Spleen (tissue), 11 donors: ENCODE measurements around the gene TAF11L5. TPM values are rescaled to one million over a fixed set of nuclear protein-coding genes. Genes with fewer than 3 reads are reported as not detected.
"Not testable (repeated sequence)": the region's sequence is repeated elsewhere in the genome, so short reads cannot be mapped to it uniquely, and the experiment has no call there.

Experiments
- DNase-seq: peaks from one replicate; pipeline ENCODE4 v3.0.0-alpha.2; 2020
- H3K27ac ChIP-seq, 8 donors: fragments of 200-600 bp; sonication (generic) in 7 of 8; 1 replicate in 4 of 8; 2 replicates in 4 of 8; pipeline versions ENCODE4 v1.5.0 to v1.8.0; 2016 to 2021; ENCODE audit warnings: inconsistent platforms in 4 of 8, mild to moderate bottlenecking in 4 of 8, moderate library complexity in 1 of 8
- H3K27me3 ChIP-seq, 7 donors: fragments of 200-600 bp; sonication (generic) in 6 of 7; replicated peaks in 1 of 7; 1 replicate in 4 of 7; 2 replicates in 3 of 7; pipeline versions ENCODE4 v1.5.0 to v1.8.0; 2016 to 2021; ENCODE audit warnings: inconsistent platforms in 3 of 7, mild to moderate bottlenecking in 1 of 7
- H3K36me3 ChIP-seq, 6 donors: fragments of 200-600 bp; sonication (generic) in 5 of 6; 1 replicate in 4 of 6; 2 replicates in 2 of 6; pipeline versions ENCODE4 v1.5.0 to v1.8.0; 2016 to 2021; ENCODE audit warnings: inconsistent platforms in 2 of 6
- H3K4me1 ChIP-seq, 6 donors: fragments of 200-600 bp; sonication (generic) in 5 of 6; 1 replicate in 3 of 6; 2 replicates in 3 of 6; pipeline versions ENCODE4 v1.5.0 to v1.8.0; 2016 to 2021; ENCODE audit warnings: inconsistent platforms in 3 of 6
- H3K4me3 ChIP-seq, 8 donors: fragments of 200-600 bp; sonication (generic) in 7 of 8; 1 replicate in 4 of 8; 2 replicates in 4 of 8; pipeline versions ENCODE4 v1.5.0 to v1.8.0; 2016 to 2021; ENCODE audit warnings: inconsistent platforms in 4 of 8, mild to moderate bottlenecking in 4 of 8, moderate library complexity in 2 of 8
- H3K9me3 ChIP-seq, 8 donors: fragments of 200-600 bp; sonication (generic) in 7 of 8; 1 replicate in 4 of 8; 2 replicates in 4 of 8; pipeline versions ENCODE4 v1.5.0 to v1.8.0; 2016 to 2021; ENCODE audit warnings: inconsistent platforms in 4 of 8
- POLR2A ChIP-seq, 3 donors: fragments of 450-650 bp; IDR thresholded peaks; one replicate each; pipeline ENCODE4 v1.5.1; 2017; ENCODE audit warnings: antibody characterized with exemption in 3 of 3, mild to moderate bottlenecking in 1 of 3
- POLR2AphosphoS5 ChIP-seq, 3 donors: sonication (generic); formaldehyde crosslinking; IDR thresholded peaks; one replicate each; pipeline ENCODE4 v1.5.1; 2017; ENCODE audit warnings: antibody characterized with exemption in 3 of 3
- WGBS, 5 donors: extraction: QIAGEN DNeasy Blood & Tissue Kit in 3 of 5; methylation state at CpG; one replicate each; pipeline versions ENCODE4 v1.1.5 to v1.1.7; 2013 to 2018; 5-methylcytosine and 5-hydroxymethylcytosine counted together
- intact Hi-C: fragments of 100-400 bp; cut with DNase I; formaldehyde crosslinking; loops from one replicate; pipeline ENCODE4 v1.15.0; 2023; ENCODE audit warnings: low total_unique reads
- polyA plus RNA-seq, 3 donors: library from polyadenylated mRNA; stranded (reverse); fragments of 200-250 nt; gene quantifications; one replicate each; pipeline ENCODE4 v1.2.1, GENCODE V29; 2013
- total RNA-seq, 7 donors: library from RNA; depleted of rRNA in 3 of 7; stranded (reverse); fragments of >200 nt in 3 of 7; fragmentation: NEBNext Ultra II Directional in 4 of 7; extraction: Animal tissue kit (Norgen Biotek cat#: 25700) in 4 of 7; gene quantifications; one replicate each; pipeline versions ENCODE4 v1.1.0 to v1.2.1, GENCODE V29; 2016 to 2021
- TF ChIP-seq, protein P1 (sequence below), 11 experiments: fragments of 200-600 bp in 7 of 11; fragments of 450-650 bp in 4 of 11; sonication (generic) in 4 of 11; IDR thresholded peaks in 8 of 11; conservative IDR thresholded peaks in 3 of 11; 1 replicate in 7 of 11; 2 replicates in 4 of 11; pipeline versions ENCODE4 v1.4.0 to v1.8.0; 2016 to 2021; ENCODE audit warnings: antibody characterized with exemption in 11 of 11, inconsistent platforms in 4 of 11, mild to moderate bottlenecking in 1 of 11
- donor health status: healthy with polysubstance abuse.
- donor health status: DM: no; HTN: no; CAD: no; lungs with moderate emphysema.
- donor health status: DM: no; HTN: no; CAD: no.
- donor health status: Bipolar disorder and iron deficiency.
- donor health status: healthy.
- donor health status: DM: no; HTN: no; CAD: no.
- donor health status: DM: yes; HTN: yes; CAD: no.

TAF11L5 gene
- total and polyA plus RNA-seq, 10 donors: not detected

DNA sequence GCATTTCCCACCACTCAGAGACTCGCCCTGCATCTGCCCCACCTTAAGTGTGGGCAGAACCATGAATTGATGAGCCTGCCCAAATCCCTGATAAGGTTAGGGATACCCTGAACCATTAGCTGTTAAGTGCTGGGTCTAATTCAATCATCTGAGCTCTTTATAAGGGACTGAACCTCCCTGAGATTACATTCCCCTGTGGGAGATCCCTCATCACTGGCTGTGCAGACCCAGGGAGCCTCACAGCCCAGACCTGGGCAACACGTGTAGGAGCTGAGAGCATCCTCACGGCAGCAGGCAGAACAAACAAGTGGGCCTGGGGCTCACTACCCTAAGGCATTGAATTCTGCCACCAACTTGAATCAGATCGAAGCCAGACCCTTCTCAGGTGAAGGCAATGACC is 27.6 kb upstream of the TAF11L5 start:
- Histone ChIP-seq H3K36me3 (no peaks in the 10 kb centered on the region), H3K4me3 (no peak overlapping the region), H3K9me3 (peaks cover 0 to 5% (median 0%) of the 10 kb centered on the region in 8 donors), H3K27ac (no peak overlapping the region), H3K4me1 (no peaks in the 10 kb centered on the region), H3K27me3 (no peaks in the 10 kb centered on the region)
- intact Hi-C loops: no loop called here
- TF ChIP-seq POLR2A (IDR thresholded peaks at IDR 0.05): no peak
- TF ChIP-seq POLR2AphosphoS5 (IDR thresholded peaks at IDR 0.05): no peak
- TF ChIP-seq, protein P1, sequence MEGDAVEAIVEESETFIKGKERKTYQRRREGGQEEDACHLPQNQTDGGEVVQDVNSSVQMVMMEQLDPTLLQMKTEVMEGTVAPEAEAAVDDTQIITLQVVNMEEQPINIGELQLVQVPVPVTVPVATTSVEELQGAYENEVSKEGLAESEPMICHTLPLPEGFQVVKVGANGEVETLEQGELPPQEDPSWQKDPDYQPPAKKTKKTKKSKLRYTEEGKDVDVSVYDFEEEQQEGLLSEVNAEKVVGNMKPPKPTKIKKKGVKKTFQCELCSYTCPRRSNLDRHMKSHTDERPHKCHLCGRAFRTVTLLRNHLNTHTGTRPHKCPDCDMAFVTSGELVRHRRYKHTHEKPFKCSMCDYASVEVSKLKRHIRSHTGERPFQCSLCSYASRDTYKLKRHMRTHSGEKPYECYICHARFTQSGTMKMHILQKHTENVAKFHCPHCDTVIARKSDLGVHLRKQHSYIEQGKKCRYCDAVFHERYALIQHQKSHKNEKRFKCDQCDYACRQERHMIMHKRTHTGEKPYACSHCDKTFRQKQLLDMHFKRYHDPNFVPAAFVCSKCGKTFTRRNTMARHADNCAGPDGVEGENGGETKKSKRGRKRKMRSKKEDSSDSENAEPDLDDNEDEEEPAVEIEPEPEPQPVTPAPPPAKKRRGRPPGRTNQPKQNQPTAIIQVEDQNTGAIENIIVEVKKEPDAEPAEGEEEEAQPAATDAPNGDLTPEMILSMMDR (IDR thresholded peaks at IDR 0.05 in 8 of 11, conservative IDR thresholded peaks at IDR 0.05 in 3 of 11): no peak
- DNase-seq: no peak
- WGBS, 5 donors: 77 to 88% (median 83%) methylated on average over 4 of the region's 4 CpGs

GRCh38 chr5:17497931-17498330 is 27.1 kb upstream of the TAF11L5 start, which contains the start of gene TAF11L2:
TSS of gene TAF11L2 (plus strand) at chr5:17498231.
- WGBS, 5 donors: 83 to 94% (median 90%) methylated on average over 8 of the region's 8 CpGs
- intact Hi-C loops: not testable (repeated sequence)

GRCh38 chr5:17511775-17512325 is 13.2 kb upstream of the TAF11L5 start:
- TF ChIP-seq POLR2A (IDR thresholded peaks at IDR 0.05): no peak
- TF ChIP-seq POLR2AphosphoS5 (IDR thresholded peaks at IDR 0.05): no peak
- TF ChIP-seq, protein P1 (IDR thresholded peaks at IDR 0.05 in 8 of 11, conservative IDR thresholded peaks at IDR 0.05 in 3 of 11): no peak
- WGBS, 5 donors: 89 to 95% (median 92%) methylated on average over 15 to 17 of the region's 17 CpGs
- intact Hi-C loops: no loop called here
- Histone ChIP-seq H3K9me3 (no peaks in the 10 kb centered on the region), H3K27me3 (no peaks in the 10 kb centered on the region), H3K27ac (no peak overlapping the region), H3K36me3 (no peaks in the 10 kb centered on the region), H3K4me1 (no peaks in the 10 kb centered on the region), H3K4me3 (no peak overlapping the region)
- peak; percentile 73 for DNase-seq

More at GRCh38 chr5:17497931-17498330, 27.1 kb upstream of the TAF11L5 start, which contains the start of gene TAF11L2:
- DNase-seq, H3K4me3 ChIP-seq, H3K27ac ChIP-seq, H3K4me1 ChIP-seq, H3K9me3 ChIP-seq, H3K36me3 ChIP-seq, H3K27me3 ChIP-seq: not testable (repeated sequence)

- H3K4me3 ChIP-seq, intact Hi-C loops, H3K36me3 ChIP-seq, H3K9me3 ChIP-seq, H3K4me1 ChIP-seq, H3K27me3 ChIP-seq, H3K27ac ChIP-seq: not testable (repeated sequence)
- WGBS, 5 donors: 73 to 89% (median 82%) methylated on average over 8 to 11 of the region's 12 CpGs
- DNase-seq: peak; percentile 78
Measured at GRCh38 chr5:17517526-17517925, 7.5 kb upstream of the TAF11L5 start.

GRCh38 chr5:17518067-17518466 is 7.0 kb upstream of the TAF11L5 start, which contains the start of gene TAF11L3:
TSS of gene TAF11L3 (plus strand) at chr5:17518367.
- H3K9me3 ChIP-seq, H3K36me3 ChIP-seq, intact Hi-C loops, H3K27me3 ChIP-seq, DNase-seq, H3K27ac ChIP-seq, H3K4me3 ChIP-seq, H3K4me1 ChIP-seq: not testable (repeated sequence)
- WGBS, 5 donors: no CpG with 5 or more reads among the region's 15 CpGs

DNA sequence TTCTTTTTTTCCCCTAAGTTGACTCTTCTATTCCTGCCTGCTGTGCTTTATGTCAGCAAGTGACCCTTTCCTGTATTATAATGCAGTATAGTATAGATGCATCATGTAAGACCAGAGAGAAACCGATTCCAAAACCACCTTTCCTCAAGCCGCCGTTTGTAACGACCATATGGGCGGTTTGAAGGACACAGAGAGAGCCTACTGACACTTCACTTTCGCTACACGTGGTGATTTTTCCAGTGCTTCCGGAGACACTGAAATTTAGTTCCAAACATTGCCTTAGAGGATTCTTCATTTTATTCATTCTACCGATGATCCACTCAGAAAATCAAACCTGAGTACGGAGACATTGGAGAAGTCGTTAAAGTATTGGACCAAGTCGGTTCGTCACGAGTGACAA is 5.5 kb upstream of the TAF11L5 start:
- intact Hi-C loops, H3K27me3 ChIP-seq, H3K4me3 ChIP-seq, H3K9me3 ChIP-seq, H3K27ac ChIP-seq, H3K36me3 ChIP-seq, H3K4me1 ChIP-seq, DNase-seq: not testable (repeated sequence)
- 93 to 96% (median 95%) methylated on average over 8 to 10 of the region's 14 CpGs for WGBS, 5 donors

DNA sequence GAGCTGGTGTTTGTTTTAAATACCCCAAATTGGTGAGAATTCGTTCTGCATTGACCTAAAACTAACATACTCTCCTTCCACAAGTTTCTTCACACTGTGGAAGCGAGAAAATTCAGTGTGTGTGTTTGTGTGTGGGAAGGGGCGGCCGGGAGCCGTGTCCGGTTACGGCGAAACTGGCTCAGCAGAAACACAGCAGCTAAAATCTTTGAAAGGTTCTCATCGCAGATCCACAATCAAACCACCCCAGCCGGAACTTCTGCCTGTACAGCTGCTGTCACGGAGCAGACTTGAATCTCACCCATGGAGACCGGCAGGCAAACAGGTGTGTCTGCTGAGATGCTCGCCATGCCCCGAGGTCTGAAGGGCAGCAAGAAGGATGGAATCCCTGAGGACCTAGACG is 3.5 kb upstream of the TAF11L5 start, which contains the start of gene TAF11L4:
TSS of gene TAF11L4 (plus strand) at position 301 of the 400 bp plus-strand sequence.
- H3K36me3 ChIP-seq, DNase-seq, intact Hi-C loops, H3K27me3 ChIP-seq, H3K4me1 ChIP-seq, H3K4me3 ChIP-seq, H3K27ac ChIP-seq, H3K9me3 ChIP-seq: not testable (repeated sequence)
- WGBS, 5 donors: no CpG with 5 or more reads among the region's 15 CpGs

GRCh38 chr5:17526504-17526903 is 1.5 kb downstream of the TAF11L5 start:
- H3K4me1 ChIP-seq, H3K36me3 ChIP-seq, H3K27ac ChIP-seq, H3K4me3 ChIP-seq, H3K9me3 ChIP-seq, H3K27me3 ChIP-seq, intact Hi-C loops: not testable (repeated sequence)
- 89 to 98% (median 92%) methylated on average over 9 to 14 of the region's 17 CpGs for WGBS, 5 donors
- DNase-seq: peak; percentile 78

DNA sequence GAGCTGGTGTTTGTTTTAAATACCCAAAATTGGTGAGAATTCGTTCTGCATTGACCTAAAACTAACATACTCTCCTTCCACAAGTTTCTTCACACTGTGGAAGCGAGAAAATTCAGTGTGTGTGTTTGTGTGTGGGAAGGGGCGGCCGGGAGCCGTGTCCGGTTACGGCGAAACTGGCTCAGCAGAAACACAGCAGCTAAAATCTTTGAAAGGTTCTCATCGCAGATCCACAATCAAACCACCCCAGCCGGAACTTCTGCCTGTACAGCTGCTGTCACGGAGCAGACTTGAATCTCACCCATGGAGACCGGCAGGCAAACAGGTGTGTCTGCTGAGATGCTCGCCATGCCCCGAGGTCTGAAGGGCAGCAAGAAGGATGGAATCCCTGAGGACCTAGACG is 3.3 kb downstream of the TAF11L5 start, which contains the start of gene TAF11L6:
TSS of gene TAF11L6 (plus strand) at position 301 of the 400 bp plus-strand sequence.
- H3K36me3 ChIP-seq, DNase-seq, H3K27me3 ChIP-seq, H3K4me3 ChIP-seq, intact Hi-C loops, H3K4me1 ChIP-seq, H3K9me3 ChIP-seq, H3K27ac ChIP-seq: not testable (repeated sequence)
- WGBS, 5 donors: no CpG with 5 or more reads among the region's 15 CpGs
